SK-N-SH (cell line): Measurements from ENCODE around the gene MYRF. TPM values are rescaled to one million over a fixed set of nuclear protein-coding genes. Genes with fewer than 3 reads are reported as not detected.

Source experiments
- CTCF ChIA-PET: fragments of 300-600, 350-600 bp; formaldehyde crosslinking; extraction: SDS; loops from one replicate; lab custom pipeline; 2021; lab: Yijun Ruan, JAX
- POLR2A ChIA-PET: fragments of 350-600 bp; sonication (Branson Sonifier 250); formaldehyde crosslinking; extraction: SDS; loops from one replicate; lab custom pipeline; 2020; ENCODE audit warnings: antibody characterized with exemption, inconsistent platforms; lab: Yijun Ruan, JAX
- DNase-seq: peaks from one replicate; pipeline ENCODE4 v3.0.0; 2012
- H2AFZ ChIP-seq: fragments of 200-600 bp; sonication (generic); 2 replicates; pipeline ENCODE4 v1.8.1; 2016; ENCODE audit warnings: antibody characterized with exemption, mild to moderate bottlenecking, low read depth
- H3F3A ChIP-seq: fragments of 200-600 bp; sonication (generic); replicated peaks from 2 replicates; pipeline ENCODE3; 2016; ENCODE audit warnings: antibody characterized with exemption, mild to moderate bottlenecking; ENCODE audit not compliant: insufficient read depth
- H3K27ac ChIP-seq, 2 experiments: fragments of 200-500 bp in 1 of 2; fragments of 200-600 bp in 1 of 2; sonication (Bioruptor generic) in 1 of 2; sonication (generic), shearing (Covaris generic) in 1 of 2; 2 replicates each; pipeline versions ENCODE4 v1.5.1 to v1.6.1; 2014 to 2016; ENCODE audit warnings: low read depth in 2 of 2, inconsistent platforms in 1 of 2, low read length in 1 of 2, mild to moderate bottlenecking in 1 of 2, mixed read lengths in 1 of 2
- H3K27me3 ChIP-seq: fragments of 200-600 bp; sonication (generic), shearing (Covaris generic); 2 replicates; pipeline ENCODE4 v1.6.1; 2016; ENCODE audit warnings: mixed run types; ENCODE audit not compliant: insufficient read depth
- H3K36me3 ChIP-seq, 2 experiments: fragments of 200-500 bp in 1 of 2; fragments of 200-600 bp in 1 of 2; sonication (Bioruptor generic) in 1 of 2; sonication (generic) in 1 of 2; replicated peaks in 1 of 2; 2 replicates each; pipeline versions ENCODE3 to v1.5.1; 2014 to 2016; ENCODE audit warnings: low read length in 1 of 2, mild to moderate bottlenecking in 1 of 2; ENCODE audit not compliant: insufficient read depth in 2 of 2, control insufficient read depth in 1 of 2
- H3K4me1 ChIP-seq, 2 experiments: fragments of 200-500 bp in 1 of 2; fragments of 200-600 bp in 1 of 2; sonication (Bioruptor generic) in 1 of 2; sonication (generic), shearing (Covaris generic) in 1 of 2; 2 replicates each; pipeline versions ENCODE4 v1.5.1 to v1.6.1; 2014 to 2016; ENCODE audit warnings: low read depth in 1 of 2, low read length in 1 of 2, mixed run types in 1 of 2; ENCODE audit not compliant: insufficient read depth in 2 of 2, control insufficient read depth in 1 of 2
- H3K4me2 ChIP-seq: fragments of 200-600 bp; sonication (generic), shearing (Covaris generic); 2 replicates; pipeline ENCODE4 v1.6.1; 2017; ENCODE audit warnings: mixed run types
- H3K4me3 ChIP-seq, 2 experiments: fragments of 200-500 bp in 1 of 2; fragments of 200-600 bp in 1 of 2; sonication (Bioruptor generic) in 1 of 2; sonication (generic), shearing (Covaris generic) in 1 of 2; 2 replicates each; pipeline versions ENCODE4 v1.5.1 to v1.8.1; 2014 to 2016; ENCODE audit warnings: low read depth in 2 of 2, inconsistent platforms in 1 of 2, low read length in 1 of 2, mild to moderate bottlenecking in 1 of 2, mixed read lengths in 1 of 2, moderate library complexity in 1 of 2
- H3K79me2 ChIP-seq: fragments of 200-600 bp; sonication (generic); 2 replicates; pipeline ENCODE4 v1.8.1; 2017; ENCODE audit warnings: mild to moderate bottlenecking; ENCODE audit not compliant: insufficient read depth
- H3K9ac ChIP-seq: fragments of 200-600 bp; sonication (generic); 2 replicates; pipeline ENCODE4 v1.6.1; 2017; ENCODE audit warnings: mixed run types
- H3K9me2 ChIP-seq: fragments of 200-600 bp; sonication (generic); 2 replicates; pipeline ENCODE4 v1.6.1; 2017; ENCODE audit warnings: mixed run types
- H3K9me3 ChIP-seq: fragments of 200-600 bp; sonication (generic); 2 replicates; pipeline ENCODE4 v1.6.1; 2017; ENCODE audit warnings: mixed run types, mild to moderate bottlenecking, moderate library complexity
- H4K20me1 ChIP-seq: fragments of 200-600 bp; sonication (generic); 2 replicates; pipeline ENCODE4 v1.6.1; 2017; ENCODE audit warnings: mild to moderate bottlenecking, mixed run types; ENCODE audit not compliant: insufficient read depth
- CHD2 ChIP-seq: fragments of 150-350 bp; IDR thresholded peaks from 2 replicates; pipeline ENCODE4 v1.6.1; 2018; ENCODE audit warnings: low read length; ENCODE audit not compliant: partially characterized antibody
- CTCF ChIP-seq: fragments of 200-600 bp; sonication (generic); IDR thresholded peaks from 2 replicates; pipeline ENCODE4 v1.6.1; 2017; ENCODE audit warnings: antibody characterized with exemption, mild to moderate bottlenecking, moderate library complexity
- ELF1 ChIP-seq: IDR thresholded peaks from 2 replicates; pipeline ENCODE4 v1.4.0; 2012
- EP300 ChIP-seq, 2 experiments: IDR thresholded peaks; 2 replicates each; pipeline versions ENCODE4 v1.4.0 to v1.6.1; 2012; ENCODE audit warnings: borderline replicate concordance in 1 of 2, low read depth in 1 of 2, low read length in 1 of 2
- EZH2phosphoT487 ChIP-seq: fragments of 200-600 bp; sonication (generic); IDR thresholded peaks from 2 replicates; pipeline ENCODE4 v1.6.1; 2017; ENCODE audit warnings: low read depth, mixed run types, mild to moderate bottlenecking, antibody characterized with exemption, moderate library complexity, borderline replicate concordance
- FOXM1 ChIP-seq: IDR thresholded peaks from 2 replicates; pipeline ENCODE4 v1.4.0; 2012; ENCODE audit warnings: low read depth, mild to moderate bottlenecking
- GATA2 ChIP-seq: sonication (generic); formaldehyde crosslinking; IDR thresholded peaks from 2 replicates; pipeline ENCODE4 v1.5.0; 2020; ENCODE audit warnings: mild to moderate bottlenecking, missing genetic modification reagents
- MEF2A ChIP-seq: IDR thresholded peaks from 2 replicates; pipeline ENCODE4 v1.4.0; 2012; ENCODE audit warnings: low read depth, borderline replicate concordance
- MXI1 ChIP-seq: IDR thresholded peaks from 2 replicates; pipeline ENCODE4 v1.6.1; 2012; ENCODE audit warnings: mild to moderate bottlenecking, low read depth, low read length, improper control_type of control experiment
- NRF1 ChIP-seq: IDR thresholded peaks from 2 replicates; pipeline ENCODE4 v1.6.1; 2012; ENCODE audit warnings: low read depth, mild to moderate bottlenecking, low read length
- POLR2AphosphoS5 ChIP-seq: IDR thresholded peaks from 2 replicates; pipeline ENCODE4 v1.6.1; 2012; ENCODE audit warnings: low read depth, low read length
- RAD21 ChIP-seq: IDR thresholded peaks from 2 replicates; pipeline ENCODE4 v1.6.1; 2012; ENCODE audit warnings: mild to moderate bottlenecking, low read length
- RCOR1 ChIP-seq: fragments of 150-350 bp; IDR thresholded peaks from 2 replicates; pipeline ENCODE4 v1.6.1; 2017; ENCODE audit warnings: antibody characterized with exemption, low read length
- REST ChIP-seq: IDR thresholded peaks from 2 replicates; pipeline ENCODE4 v1.6.1; 2012; ENCODE audit warnings: mild to moderate bottlenecking, low read depth, low read length, moderate library complexity
- RFX5 ChIP-seq: IDR thresholded peaks from 2 replicates; pipeline ENCODE4 v1.6.1; 2012; ENCODE audit warnings: mild to moderate bottlenecking, improper control_type of control experiment, low read length
- RXRA ChIP-seq: IDR thresholded peaks from 2 replicates; pipeline ENCODE4 v1.4.0; 2012; ENCODE audit warnings: low read depth, mild to moderate bottlenecking, borderline replicate concordance
- TAF1 ChIP-seq: IDR thresholded peaks from 2 replicates; pipeline ENCODE4 v1.6.1; 2012; ENCODE audit warnings: low read depth, mild to moderate bottlenecking, low read length, moderate library complexity, borderline replicate concordance
- TCF12 ChIP-seq: IDR thresholded peaks from 2 replicates; pipeline ENCODE4 v1.4.0; 2012
- YY1 ChIP-seq: IDR thresholded peaks from 2 replicates; pipeline ENCODE4 v1.4.0; 2012; ENCODE audit warnings: low read depth, mild to moderate bottlenecking
- ZBTB33 ChIP-seq: IDR thresholded peaks from 2 replicates; pipeline ENCODE4 v1.4.0; 2012; ENCODE audit warnings: low read depth, borderline replicate concordance
- WGBS: methylation state at CpG from one replicate; pipeline ENCODE4 v1.1.6; 2017; ENCODE audit warnings: low lambda C conversion rate; 5-methylcytosine and 5-hydroxymethylcytosine counted together
- polyA plus RNA-seq, 3 experiments: library from polyadenylated mRNA; depleted of rRNA; stranded (reverse); fragments of >200 nt; gene quantifications; 2 replicates each; pipeline ENCODE4 v1.2.3, GENCODE V29; 2012

MYRF gene
- polyA plus RNA-seq, 1 of the 3 experiments (the other 2 are of a cell fraction): 2.8 TPM

- Histone ChIP-seq H3K4me2 (no peak overlapping the region), H3K4me1 (peaks cover 0 to 31% of the 10 kb centered on the region in 2 experiments; a peak in 1 of 4 replicates), H3K36me3 (peaks cover 0 to 32% of the 10 kb centered on the region in 2 experiments), H3K27me3 (no peaks in the 10 kb centered on the region), H3F3A (no peaks in the 10 kb centered on the region), H3K9me2 (no peaks in the 10 kb centered on the region), H3K79me2 (no peaks in the 10 kb centered on the region), H4K20me1 (no peaks in the 10 kb centered on the region), H2AFZ (no peak overlapping the region), H3K27ac (no peak overlapping the region), H3K9ac (no peak overlapping the region), H3K4me3 (no peak overlapping the region), H3K9me3 (no peaks in the 10 kb centered on the region)
- ChIA-PET POLR2A (interaction anchor here (0.8 to 1.7 kb wide), 4 partner anchors 10 to 421 kb away, joined by 3 to 7 read pairs (median 4); partner anchors contain the start of genes CYB561A3 and FEN1), CTCF (interaction anchor here (0.6 to 10.8 kb wide), 7 partner anchors 15 to 326 kb away, joined by 3 to 78 read pairs (median 6); no protein-coding TSS in a partner anchor)
- no peak for TF ChIP-seq MXI1
- no peak for TF ChIP-seq POLR2AphosphoS5
- TF ChIP-seq TCF12: no peak
- TF ChIP-seq EP300 (IDR thresholded peaks at IDR 0.05; ENCODE audit: borderline replicate concordance in 1 of 2, low read depth in 1 of 2, low read length in 1 of 2): no peak
- no peak for TF ChIP-seq EZH2phosphoT487
- no peak for TF ChIP-seq GATA2 (CRISPR knock-in tag)
- TF ChIP-seq RFX5: no peak
- no peak for TF ChIP-seq RCOR1
- TF ChIP-seq CHD2: no peak
- no peak for TF ChIP-seq FOXM1
- no peak for TF ChIP-seq YY1
- TF ChIP-seq REST: no peak
- TF ChIP-seq NRF1: no peak
- no peak for TF ChIP-seq RAD21
- no peak for TF ChIP-seq MEF2A
- no peak for TF ChIP-seq ZBTB33
- no peak for TF ChIP-seq ELF1
- TF ChIP-seq RXRA: no peak
- no peak for TF ChIP-seq TAF1
- no peak for TF ChIP-seq CTCF
- no peak for DNase-seq
- 92% methylated on average over 2 of the region's 3 CpGs for WGBS
These were observed 29.9 kb downstream of the MYRF start for GRCh38 chr11:61782299-61782698.
